Nucleus accumbens (tissue), 56 donors: ENCODE measurements around the gene SHCBP1.
"Not testable (repeated sequence)": the region's sequence is repeated elsewhere in the genome, so short reads cannot be mapped to it uniquely, and the experiment has no call there.

Experiments
- DNase-seq, 56 donors: peaks; one replicate each; lab custom pipeline; 2025; lab: John Stamatoyannopoulos, UW

The SHCBP1 gene, protein sequence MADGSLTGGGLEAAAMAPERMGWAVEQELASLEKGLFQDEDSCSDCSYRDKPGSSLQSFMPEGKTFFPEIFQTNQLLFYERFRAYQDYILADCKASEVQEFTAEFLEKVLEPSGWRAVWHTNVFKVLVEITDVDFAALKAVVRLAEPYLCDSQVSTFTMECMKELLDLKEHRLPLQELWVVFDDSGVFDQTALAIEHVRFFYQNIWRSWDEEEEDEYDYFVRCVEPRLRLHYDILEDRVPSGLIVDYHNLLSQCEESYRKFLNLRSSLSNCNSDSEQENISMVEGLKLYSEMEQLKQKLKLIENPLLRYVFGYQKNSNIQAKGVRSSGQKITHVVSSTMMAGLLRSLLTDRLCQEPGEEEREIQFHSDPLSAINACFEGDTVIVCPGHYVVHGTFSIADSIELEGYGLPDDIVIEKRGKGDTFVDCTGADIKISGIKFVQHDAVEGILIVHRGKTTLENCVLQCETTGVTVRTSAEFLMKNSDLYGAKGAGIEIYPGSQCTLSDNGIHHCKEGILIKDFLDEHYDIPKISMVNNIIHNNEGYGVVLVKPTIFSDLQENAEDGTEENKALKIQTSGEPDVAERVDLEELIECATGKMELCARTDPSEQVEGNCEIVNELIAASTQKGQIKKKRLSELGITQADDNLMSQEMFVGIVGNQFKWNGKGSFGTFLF

GRCh38 chr16:46621006-46621933, at the start of gene SHCBP1:
Gene SHCBP1, minus strand, starts transcription at chr16:46621379. Its CDS starts 20 bp downstream, at chr16:46621359.
- peak in 55 of 56 donors; percentile 12 to 89 (median 67) for DNase-seq

DNA sequence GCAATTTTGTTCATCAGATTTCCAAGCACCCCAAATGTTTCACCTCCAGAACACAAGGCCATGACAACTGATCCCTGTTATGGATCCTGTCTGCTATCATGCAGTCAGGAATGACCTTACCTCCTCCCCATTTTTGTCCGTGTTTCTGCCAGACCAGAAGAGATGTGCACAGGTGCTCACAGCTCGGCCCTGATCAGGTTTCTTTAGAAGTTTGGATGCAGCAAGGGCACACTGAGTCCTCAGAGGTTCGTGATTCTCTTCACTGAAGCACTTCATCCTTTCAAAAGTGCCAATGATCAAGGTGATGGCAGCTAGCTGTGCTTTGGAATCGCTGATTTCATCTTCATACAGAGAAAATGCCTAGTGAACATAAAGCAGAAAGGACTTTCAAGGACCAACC, 40.9 kb upstream of the SHCBP1 start:
- no peak for DNase-seq

DNA sequence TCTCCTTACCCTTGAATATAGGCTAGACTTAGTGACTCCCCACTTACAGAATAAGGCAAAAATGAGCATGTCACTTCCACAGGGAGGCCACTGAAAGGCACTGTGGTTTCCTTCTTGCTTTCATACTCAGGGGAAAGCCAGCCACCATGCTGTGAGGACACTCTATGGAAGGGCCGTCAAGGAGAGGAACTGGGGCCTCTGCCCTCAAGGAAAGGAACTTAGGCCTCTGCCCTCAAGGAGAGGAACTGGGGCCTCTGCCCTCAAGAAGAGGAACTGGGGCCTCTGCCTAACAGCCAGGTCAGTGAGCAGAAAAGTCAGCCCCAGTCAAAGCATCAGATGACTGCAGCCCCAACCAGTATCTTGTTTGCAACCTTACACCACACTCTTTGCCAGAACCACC, 37.7 kb upstream of the SHCBP1 start:
- DNase-seq: peak in 14 of 56 donors; percentile 3 to 36 (median 13)

- DNase-seq: no peak
Observed at GRCh38 chr16:46651305-46651704, 30.1 kb upstream of the SHCBP1 start.

DNA sequence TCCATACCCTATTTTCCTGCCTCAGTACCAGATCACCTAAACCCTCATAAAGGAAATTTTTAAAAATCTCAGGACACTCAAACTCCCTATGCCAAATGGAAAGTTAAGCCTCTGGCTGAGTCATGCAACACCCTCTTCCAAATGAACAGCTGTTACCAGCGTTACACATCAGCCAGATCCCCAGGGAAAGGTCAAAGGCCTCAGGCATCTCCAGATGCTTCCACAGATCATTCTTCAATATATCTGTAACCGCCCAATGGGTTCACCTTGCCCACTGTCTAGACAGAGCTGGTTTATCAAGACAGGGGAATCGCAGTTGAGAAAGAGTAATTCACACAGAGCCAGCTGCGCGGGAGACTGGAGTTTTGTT, 29.1 kb upstream of the SHCBP1 start:
- DNase-seq: no peak

DNA sequence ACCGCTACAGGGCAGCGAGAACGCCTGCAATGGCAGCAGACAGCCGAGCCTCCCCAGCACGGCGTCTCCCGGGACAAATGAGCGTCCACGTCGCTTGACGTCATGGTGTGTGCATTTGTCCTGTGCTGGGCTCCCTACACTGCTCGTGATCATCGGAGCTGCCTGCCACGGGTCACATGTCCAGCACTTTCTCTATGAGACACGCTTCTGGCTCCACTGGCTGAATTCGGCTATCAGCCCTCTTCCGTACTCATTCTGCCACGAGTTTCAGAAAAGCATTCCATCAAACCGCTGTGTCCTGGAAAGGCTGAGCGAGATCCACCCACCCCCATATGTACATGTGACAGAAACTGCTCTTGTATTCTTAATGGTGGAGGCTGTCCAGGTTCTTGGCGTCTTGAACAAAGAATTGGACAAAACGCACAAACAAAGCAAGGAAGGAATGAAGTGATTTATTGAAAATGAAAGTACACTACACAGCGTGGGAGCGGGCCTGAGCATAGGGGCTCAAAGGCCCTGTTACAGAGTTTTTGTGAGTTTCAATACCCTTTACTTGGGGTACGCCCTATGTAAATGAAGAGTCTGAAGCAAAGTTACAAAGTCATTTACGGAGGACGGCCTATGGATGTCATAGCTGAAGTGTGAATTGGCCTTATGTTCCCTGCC, 28.5 kb upstream of the SHCBP1 start:
- no peak for DNase-seq

DNA sequence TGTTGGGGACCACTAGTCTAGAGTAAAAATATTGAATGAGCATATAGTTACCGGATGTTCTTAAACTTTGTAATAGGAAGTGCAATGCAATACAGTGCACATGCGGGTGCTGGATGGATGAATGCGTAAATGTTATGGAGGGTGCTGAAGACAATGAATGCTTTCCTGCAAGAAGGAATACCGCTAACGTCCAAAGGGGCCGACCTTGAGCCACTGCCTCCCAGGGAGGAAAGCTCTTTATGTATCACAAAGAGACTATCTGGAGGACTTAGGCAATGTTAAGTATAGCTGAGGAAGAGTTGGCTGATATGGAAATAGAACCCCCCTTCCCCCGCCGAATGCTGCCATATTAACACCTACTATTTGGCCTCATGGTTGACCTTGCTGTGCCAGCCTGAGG, 27.5 kb upstream of the SHCBP1 start:
- no peak for DNase-seq

DNA sequence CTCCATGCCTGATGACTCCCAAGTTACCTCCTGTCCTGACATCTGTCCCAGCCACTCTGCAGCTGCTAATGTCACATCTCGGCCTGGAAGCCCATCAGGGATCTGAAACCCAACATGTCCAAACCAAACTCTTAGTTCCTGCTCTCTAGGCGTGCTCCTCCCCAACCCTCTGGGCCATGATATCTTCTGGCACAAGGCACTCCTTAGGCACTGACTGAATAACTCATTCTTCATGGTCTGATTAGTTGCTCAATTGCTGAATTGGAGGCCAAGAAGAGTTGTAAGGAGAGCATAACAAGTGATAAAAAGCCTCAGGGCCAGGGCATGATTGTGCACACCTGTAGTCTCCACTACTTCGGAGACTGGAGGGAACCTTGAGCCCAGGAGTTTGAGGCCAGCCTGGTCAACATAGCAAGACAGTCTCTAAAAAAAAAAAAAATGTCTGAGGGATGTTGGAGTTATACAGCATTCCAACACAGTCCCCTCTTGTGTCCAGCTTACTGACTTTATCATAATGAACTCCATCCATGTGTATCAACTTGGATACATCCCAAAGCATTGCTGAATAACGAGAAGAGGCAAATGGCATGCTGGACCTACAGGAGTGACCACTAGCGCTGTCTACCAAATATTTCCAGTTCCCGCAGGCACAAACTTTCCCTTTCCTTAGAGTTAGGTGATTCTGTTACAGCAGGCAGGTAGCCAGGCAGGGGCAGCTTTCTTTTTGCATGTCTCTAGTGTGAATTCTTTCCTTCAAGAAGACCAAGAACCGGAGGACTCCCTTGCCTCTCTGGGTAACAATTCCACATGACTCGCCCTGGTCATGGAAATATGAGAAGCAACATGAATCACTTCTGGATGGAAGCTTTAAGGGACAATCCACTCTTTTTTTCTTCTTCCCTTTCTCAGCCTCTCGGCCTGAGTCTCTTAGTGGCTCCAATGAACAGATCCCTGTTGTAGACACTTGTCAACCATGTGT, 18.1 kb upstream of the SHCBP1 start:
- DNase-seq: no peak

GRCh38 chr16:46632778-46633733, 11.9 kb upstream of the SHCBP1 start:
- DNase-seq: no peak

- DNase-seq: peak in 1 of 56 donors; percentile 7
Observed at GRCh38 chr16:46629331-46630219, 8.4 kb upstream of the SHCBP1 start.

DNA sequence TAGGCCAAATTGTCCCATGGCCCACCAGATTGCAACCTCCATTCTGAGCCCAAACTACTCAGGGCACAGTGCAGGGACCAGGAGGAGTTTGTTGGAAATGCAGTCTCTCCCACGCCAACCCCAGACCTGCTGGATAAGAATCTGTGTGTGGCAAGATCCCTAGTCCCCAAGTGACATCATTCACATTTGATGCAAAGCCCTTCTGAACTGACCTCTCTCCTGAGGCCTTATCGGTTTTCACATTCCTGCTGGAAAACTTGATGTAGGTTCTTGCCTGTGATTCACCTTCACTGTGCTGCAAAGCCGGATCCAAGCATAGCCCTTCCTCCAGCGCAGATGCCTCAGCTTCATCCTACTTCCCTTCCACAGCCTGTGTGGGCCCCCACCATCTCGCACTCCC, 6.6 kb upstream of the SHCBP1 start:
- no peak for DNase-seq

DNA sequence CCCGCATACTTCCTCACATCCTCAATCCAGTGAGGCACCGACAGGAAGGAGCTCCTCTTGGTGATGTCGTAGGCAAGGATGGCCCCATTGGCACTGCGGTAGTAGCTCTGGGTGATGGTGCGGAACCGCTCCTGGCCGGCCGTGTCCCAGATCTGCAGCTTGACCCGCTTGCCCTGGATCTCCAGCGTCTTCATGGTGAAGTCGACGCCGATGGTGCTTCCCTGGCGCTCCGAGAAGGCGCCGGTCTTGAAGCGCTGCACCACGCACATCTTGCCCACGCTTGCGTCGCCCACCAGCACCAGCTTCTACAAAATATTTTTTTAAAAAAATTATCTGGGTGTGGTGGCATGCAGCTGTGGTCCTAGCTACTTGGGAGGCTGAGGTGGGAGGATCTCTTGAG, 5.5 kb upstream of the SHCBP1 start:
- not testable (repeated sequence) for DNase-seq

DNA sequence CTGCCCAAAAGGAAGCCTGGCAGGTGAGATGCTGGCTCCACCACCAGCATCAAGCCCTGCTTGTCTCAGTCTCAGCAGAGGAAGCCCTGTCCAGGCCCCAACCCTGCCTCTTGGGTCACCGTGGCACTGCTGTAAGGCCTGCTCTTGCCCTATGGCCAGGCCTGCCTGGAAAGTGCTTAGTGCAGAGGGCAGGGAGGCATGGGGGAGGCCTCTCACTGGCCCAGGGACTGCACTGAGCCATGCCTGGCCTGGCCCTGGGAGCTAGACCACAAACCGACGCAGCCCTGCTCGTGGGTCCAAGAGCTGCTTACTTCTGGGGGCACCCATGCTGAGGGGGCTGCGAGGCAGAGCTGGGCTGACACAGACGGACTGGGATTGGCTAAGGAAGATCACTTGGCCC, 3.7 kb upstream of the SHCBP1 start:
- DNase-seq: not testable (repeated sequence)

- not testable (repeated sequence) for DNase-seq
Observed at GRCh38 chr16:46623707-46624106, 2.5 kb upstream of the SHCBP1 start.

DNA sequence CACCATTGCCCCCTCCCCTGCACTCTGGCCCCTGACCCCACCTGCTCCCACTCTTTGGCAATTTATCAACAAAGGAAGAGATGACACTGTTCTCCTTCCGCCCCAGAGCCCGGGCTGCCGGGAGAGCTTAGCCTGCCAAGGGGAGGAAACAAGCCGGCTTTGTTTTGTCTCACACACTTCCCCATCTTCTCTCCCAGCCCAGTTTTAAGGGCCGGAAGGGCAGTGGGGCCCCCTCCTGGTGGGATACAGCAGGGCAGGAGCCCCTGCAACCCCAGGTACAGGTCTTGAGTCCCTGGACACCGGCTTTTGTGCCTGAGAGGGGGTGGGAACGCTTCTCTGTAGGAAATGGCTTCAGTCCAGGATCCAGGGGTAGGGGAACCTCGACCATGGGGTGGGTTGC, 2.1 kb upstream of the SHCBP1 start:
- DNase-seq: not testable (repeated sequence)

GRCh38 chr16:46621934-46622676, 926 bp upstream of the SHCBP1 start:
- DNase-seq: no peak
